Peyer's patch (tissue), 4 donors: ENCODE measurements around the gene KRT3.

Experiments used
- POLR2A ChIP-seq, 2 donors: fragments of 450-650 bp; IDR thresholded peaks; one replicate each; pipeline ENCODE4 v1.5.1; 2017; ENCODE audit warnings: antibody characterized with exemption in 2 of 2, mild to moderate bottlenecking in 2 of 2, moderate library complexity in 2 of 2
- TF ChIP-seq, protein P1 (sequence below), 6 experiments: fragments of 450-650 bp in 4 of 6; fragments of 200-600 bp in 2 of 6; sonication (generic) in 1 of 6; IDR thresholded peaks; one replicate each; pipeline ENCODE4 v1.5.1; 2017 to 2019; ENCODE audit warnings: antibody characterized with exemption in 6 of 6, mild to moderate bottlenecking in 3 of 6, moderate library complexity in 1 of 6

DNA sequence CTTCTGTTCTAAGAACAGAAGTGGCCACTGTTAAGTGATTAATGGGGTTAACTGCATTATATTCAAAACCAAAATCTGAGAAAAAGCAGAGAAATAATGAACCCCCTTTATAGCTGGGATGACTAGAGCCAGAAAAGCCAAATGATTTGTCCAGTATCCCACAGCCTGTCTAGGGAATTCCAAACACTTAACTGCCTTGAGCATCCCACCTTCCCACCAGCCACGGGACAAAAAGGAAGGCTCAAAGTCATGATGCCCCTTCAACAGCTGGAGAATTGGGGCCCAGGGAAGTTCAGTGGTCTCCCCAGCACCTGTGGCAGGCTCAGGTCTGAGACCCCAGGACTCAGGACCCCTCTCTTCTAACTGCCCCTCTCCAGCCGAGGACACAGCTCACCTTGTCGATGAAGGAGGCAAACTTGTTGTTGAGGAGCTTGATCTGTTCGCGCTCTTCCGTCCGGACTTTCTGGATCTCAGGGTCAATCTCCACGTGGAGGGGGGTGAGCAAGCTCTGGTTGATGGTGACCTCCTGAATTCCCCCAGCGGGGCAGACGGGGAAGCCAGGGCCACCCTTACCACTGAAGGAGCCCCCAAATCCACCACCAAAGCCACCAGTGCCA lies 17.4 kb upstream of the KRT3 start:
- no peak for TF ChIP-seq POLR2A (IDR thresholded peaks at IDR 0.05)
- TF ChIP-seq, protein P1, sequence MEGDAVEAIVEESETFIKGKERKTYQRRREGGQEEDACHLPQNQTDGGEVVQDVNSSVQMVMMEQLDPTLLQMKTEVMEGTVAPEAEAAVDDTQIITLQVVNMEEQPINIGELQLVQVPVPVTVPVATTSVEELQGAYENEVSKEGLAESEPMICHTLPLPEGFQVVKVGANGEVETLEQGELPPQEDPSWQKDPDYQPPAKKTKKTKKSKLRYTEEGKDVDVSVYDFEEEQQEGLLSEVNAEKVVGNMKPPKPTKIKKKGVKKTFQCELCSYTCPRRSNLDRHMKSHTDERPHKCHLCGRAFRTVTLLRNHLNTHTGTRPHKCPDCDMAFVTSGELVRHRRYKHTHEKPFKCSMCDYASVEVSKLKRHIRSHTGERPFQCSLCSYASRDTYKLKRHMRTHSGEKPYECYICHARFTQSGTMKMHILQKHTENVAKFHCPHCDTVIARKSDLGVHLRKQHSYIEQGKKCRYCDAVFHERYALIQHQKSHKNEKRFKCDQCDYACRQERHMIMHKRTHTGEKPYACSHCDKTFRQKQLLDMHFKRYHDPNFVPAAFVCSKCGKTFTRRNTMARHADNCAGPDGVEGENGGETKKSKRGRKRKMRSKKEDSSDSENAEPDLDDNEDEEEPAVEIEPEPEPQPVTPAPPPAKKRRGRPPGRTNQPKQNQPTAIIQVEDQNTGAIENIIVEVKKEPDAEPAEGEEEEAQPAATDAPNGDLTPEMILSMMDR (IDR thresholded peaks at IDR 0.05) = no peak
